Measurements from ENCODE around the gene LRFN2. TPM values are rescaled to one million over a fixed set of nuclear protein-coding genes. Genes with fewer than 3 reads are reported as not detected.

The LRFN2 gene
- total and polyA plus RNA-seq, 2 donors (not counting 1 experiment from before 2014, with no cell fraction given), result not detected

- H3K27me3 ChIP-seq (replicated peaks in 1 of 4; ENCODE audit: control extremely low read depth in 1 of 4, control insufficient read depth in 3 of 4, insufficient read depth in 4 of 4, low read length in 3 of 4), result no peaks in the 10 kb centered on the region
- WGBS (ENCODE audit: insufficient coverage), result 80% methylated on average over 1 of the region's 2 CpGs
Observed at GRCh38 chr6:40343318-40343876, 243.8 kb downstream of the LRFN2 start.

GRCh38 chr6:40342723-40343122 is 244.4 kb downstream of the LRFN2 start:
- Histone ChIP-seq H3K4me1 (ENCODE audit: control insufficient read depth in 2 of 2, insufficient read depth in 2 of 2, low read length in 2 of 2) (no peaks in the 10 kb centered on the region), H3K27ac (ENCODE audit: low read length in 2 of 2) (no peak overlapping the region), H3K27me3 (replicated peaks in 1 of 4; ENCODE audit: control extremely low read depth in 1 of 4, control insufficient read depth in 3 of 4, insufficient read depth in 4 of 4, low read length in 3 of 4) (no peaks in the 10 kb centered on the region), H3K4me2 (replicated peaks; ENCODE audit: low read depth, low read length, poor library complexity, severe bottlenecking) (no peak overlapping the region), H3K79me2 (ENCODE audit: control insufficient read depth, insufficient read depth, low read length) (no peaks in the 10 kb centered on the region), H4K20me1 (ENCODE audit: control insufficient read depth, insufficient read depth, low read length, poor library complexity, severe bottlenecking) (no peaks in the 10 kb centered on the region), H2AFZ (ENCODE audit: insufficient read depth, low read depth, low read length, poor library complexity, severe bottlenecking) (no peak overlapping the region), H3K9ac (ENCODE audit: low read length) (no peak overlapping the region), H3K4me3 (ENCODE audit: control extremely low read depth in 1 of 5, extremely low read depth in 1 of 5, insufficient read depth in 1 of 5, low read depth in 2 of 5, low read length in 4 of 5) (no peak overlapping the region), H3K36me3 (replicated peaks in 1 of 2; ENCODE audit: control extremely low read depth in 1 of 2, control insufficient read depth in 1 of 2, extremely low read depth in 1 of 2, insufficient read depth in 2 of 2, low read length in 1 of 2) (no peaks in the 10 kb centered on the region), H3K9me3 (ENCODE audit: control extremely low read depth in 1 of 3, control insufficient read depth in 2 of 3, insufficient read depth in 1 of 3, low read length in 2 of 3) (no peaks in the 10 kb centered on the region)
- no peak for TF ChIP-seq EZH2 (IDR thresholded peaks at IDR 0.05; ENCODE audit: borderline replicate concordance, insufficient read depth, low read depth, low read length, poor library complexity, severe bottlenecking)
- TF ChIP-seq CTCF (IDR thresholded peaks at IDR 0.05), result no peak
- Mint-ChIP-seq H3K27ac (no peak overlapping the region), H3K4me3 (no peak overlapping the region), H3K9me3 (ENCODE audit: insufficient read depth) (no peaks in the 10 kb centered on the region), H3K27me3 (peaks cover 8% of the 10 kb centered on the region), H3K4me1 (no peaks in the 10 kb centered on the region)
- ChIA-PET CTCF (no interaction called here), POLR2A (no interaction called here)
- 93% methylated on average over 3 of the region's 6 CpGs for whole genome bisulfite sequencing (ENCODE audit: insufficient coverage)
- DNase-seq, result no peak
- intact Hi-C loops (cut with micrococcal nuclease), result no loop called here
- no peak for ATAC-seq (ENCODE audit: low read depth)

More at GRCh38 chr6:40343318-40343876, 243.8 kb downstream of the LRFN2 start:
- no peak overlapping the region for H3K9ac ChIP-seq (ENCODE audit: low read length)
- Mint-ChIP-seq H3K4me3 (no peak overlapping the region), H3K27me3 (peaks cover 8% of the 10 kb centered on the region), H3K4me1 (no peaks in the 10 kb centered on the region), H3K27ac (no peak overlapping the region), H3K9me3 (ENCODE audit: insufficient read depth) (no peaks in the 10 kb centered on the region)
- no peak overlapping the region for H3K4me3 ChIP-seq (ENCODE audit: control extremely low read depth in 1 of 5, extremely low read depth in 1 of 5, insufficient read depth in 1 of 5, low read depth in 2 of 5, low read length in 4 of 5)
- DNase-seq (no peak), ATAC-seq (ENCODE audit: low read depth) (no peak)
- H3K4me2 ChIP-seq (replicated peaks; ENCODE audit: low read depth, low read length, poor library complexity, severe bottlenecking), result no peak overlapping the region
- POLR2A ChIA-PET, result no interaction called here
- no peaks in the 10 kb centered on the region for H3K9me3 ChIP-seq (ENCODE audit: control extremely low read depth in 1 of 3, control insufficient read depth in 2 of 3, insufficient read depth in 1 of 3, low read length in 2 of 3)
- H3K36me3 ChIP-seq (replicated peaks in 1 of 2; ENCODE audit: control extremely low read depth in 1 of 2, control insufficient read depth in 1 of 2, extremely low read depth in 1 of 2, insufficient read depth in 2 of 2, low read length in 1 of 2), result no peaks in the 10 kb centered on the region
- CTCF ChIA-PET, result no interaction called here
- intact Hi-C loops (cut with micrococcal nuclease), result no loop called here
- no peaks in the 10 kb centered on the region for H3K79me2 ChIP-seq (ENCODE audit: control insufficient read depth, insufficient read depth, low read length)
- TF ChIP-seq EZH2 (IDR thresholded peaks at IDR 0.05; ENCODE audit: borderline replicate concordance, insufficient read depth, low read depth, low read length, poor library complexity, severe bottlenecking), result no peak
- TF ChIP-seq CTCF (IDR thresholded peaks at IDR 0.05), result no peak
- H4K20me1 ChIP-seq (ENCODE audit: control insufficient read depth, insufficient read depth, low read length, poor library complexity, severe bottlenecking), result no peaks in the 10 kb centered on the region
- no peaks in the 10 kb centered on the region for H3K4me1 ChIP-seq (ENCODE audit: control insufficient read depth in 2 of 2, insufficient read depth in 2 of 2, low read length in 2 of 2)
- H3K27ac ChIP-seq (ENCODE audit: low read length in 2 of 2), result no peak overlapping the region
- H2AFZ ChIP-seq (ENCODE audit: insufficient read depth, low read depth, low read length, poor library complexity, severe bottlenecking), result no peak overlapping the region
